NCI-H345 treated with DMSO at 0.1 percent for 48 hours (cell line): ENCODE results near the gene SLCO1B3.
"Not testable (repeated sequence)": the region's sequence is repeated elsewhere in the genome, so short reads cannot be mapped to it uniquely, and the experiment has no call there.

Experiments
- DNase-seq: peaks from one replicate; lab custom pipeline; 2025; ENCODE audit not compliant: unreplicated experiment; lab: John Stamatoyannopoulos, UW

Gene SLCO1B3, protein sequence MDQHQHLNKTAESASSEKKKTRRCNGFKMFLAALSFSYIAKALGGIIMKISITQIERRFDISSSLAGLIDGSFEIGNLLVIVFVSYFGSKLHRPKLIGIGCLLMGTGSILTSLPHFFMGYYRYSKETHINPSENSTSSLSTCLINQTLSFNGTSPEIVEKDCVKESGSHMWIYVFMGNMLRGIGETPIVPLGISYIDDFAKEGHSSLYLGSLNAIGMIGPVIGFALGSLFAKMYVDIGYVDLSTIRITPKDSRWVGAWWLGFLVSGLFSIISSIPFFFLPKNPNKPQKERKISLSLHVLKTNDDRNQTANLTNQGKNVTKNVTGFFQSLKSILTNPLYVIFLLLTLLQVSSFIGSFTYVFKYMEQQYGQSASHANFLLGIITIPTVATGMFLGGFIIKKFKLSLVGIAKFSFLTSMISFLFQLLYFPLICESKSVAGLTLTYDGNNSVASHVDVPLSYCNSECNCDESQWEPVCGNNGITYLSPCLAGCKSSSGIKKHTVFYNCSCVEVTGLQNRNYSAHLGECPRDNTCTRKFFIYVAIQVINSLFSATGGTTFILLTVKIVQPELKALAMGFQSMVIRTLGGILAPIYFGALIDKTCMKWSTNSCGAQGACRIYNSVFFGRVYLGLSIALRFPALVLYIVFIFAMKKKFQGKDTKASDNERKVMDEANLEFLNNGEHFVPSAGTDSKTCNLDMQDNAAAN

DNA sequence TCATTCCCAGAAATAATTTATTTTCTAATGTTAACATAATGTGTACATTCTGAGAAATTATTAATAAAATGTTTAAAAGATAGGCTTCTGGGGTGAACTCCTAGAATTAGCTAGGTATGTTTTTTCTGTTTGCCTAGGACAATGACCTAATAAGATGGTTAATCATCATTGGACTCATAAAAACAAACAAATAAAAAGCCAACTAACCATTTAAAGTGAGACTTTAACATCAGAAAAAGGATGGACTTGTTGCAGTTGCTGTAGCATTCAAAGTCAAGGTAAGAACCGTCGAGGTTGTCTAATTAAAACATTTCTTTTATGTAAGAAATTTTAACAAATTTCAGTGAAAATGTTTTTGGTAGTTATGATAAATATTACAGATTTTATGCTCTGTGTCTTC lies at the start of gene SLCO1B3:
Gene SLCO1B3 (plus strand): TSS at position 219 of the 400 bp plus-strand sequence. CDS start 5,034 bp downstream, outside the sequence.
- no peak for DNase-seq

DNA sequence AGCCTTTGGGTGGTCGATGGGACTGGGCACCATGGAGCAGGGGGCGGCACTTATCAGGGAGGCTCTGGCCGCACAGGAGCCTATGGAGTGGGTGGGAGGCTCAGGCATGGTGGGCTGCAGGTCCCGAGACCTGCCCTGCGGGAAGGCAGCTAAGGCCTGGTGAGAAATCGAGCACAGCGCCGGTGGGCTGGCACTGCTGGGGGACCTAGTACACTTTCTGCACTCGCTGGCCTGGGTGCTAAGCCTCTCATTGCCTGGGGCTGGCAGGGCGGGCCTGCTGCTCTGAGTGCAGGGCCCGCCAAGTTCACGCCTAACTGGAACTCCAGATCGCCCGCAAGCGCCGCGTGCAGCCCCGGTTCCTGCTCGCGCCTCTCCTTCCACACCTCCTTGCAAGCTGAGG lies 33.1 kb upstream of the SLCO1B3 start:
- DNase-seq, result no peak

DNA sequence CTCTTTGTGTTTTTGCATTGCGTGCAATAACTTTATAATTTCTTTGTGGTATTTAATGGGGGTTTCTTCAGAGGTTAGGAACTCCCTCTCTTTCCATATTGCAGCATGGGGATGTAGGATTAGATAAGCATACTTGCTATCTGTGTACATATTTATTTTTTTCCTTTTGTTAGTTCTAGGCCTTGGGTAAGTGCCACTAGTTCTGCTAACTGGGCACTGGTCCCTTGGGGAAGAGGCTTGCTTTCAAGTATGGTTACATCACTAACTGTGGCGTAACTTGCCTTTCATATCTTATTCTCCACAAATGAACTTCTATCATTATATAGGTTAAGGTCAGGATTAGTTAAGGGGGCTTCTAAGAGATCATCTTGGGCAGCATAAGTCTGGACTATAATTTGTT lies 31.5 kb upstream of the SLCO1B3 start:
- no peak for DNase-seq

DNA sequence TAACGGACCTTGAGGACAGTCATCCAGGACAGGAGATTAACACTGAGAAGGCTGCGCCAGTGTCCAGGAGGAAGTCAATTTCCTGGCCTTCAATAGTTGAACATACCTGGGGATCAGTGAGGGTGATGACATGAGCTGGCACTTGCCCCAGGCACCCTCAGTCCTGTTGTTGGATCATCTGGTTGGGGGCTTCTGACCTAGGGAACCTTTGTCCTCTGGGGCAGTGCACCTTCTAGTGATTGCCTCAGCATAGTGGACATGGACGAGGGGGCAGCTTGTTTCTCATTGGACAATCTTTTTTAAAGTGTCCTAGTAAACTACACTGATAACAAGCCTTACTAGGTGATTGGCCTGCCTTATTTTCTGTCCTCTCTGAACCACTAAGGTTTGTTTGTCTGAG lies 30.5 kb upstream of the SLCO1B3 start:
- not testable (repeated sequence) for DNase-seq

DNA sequence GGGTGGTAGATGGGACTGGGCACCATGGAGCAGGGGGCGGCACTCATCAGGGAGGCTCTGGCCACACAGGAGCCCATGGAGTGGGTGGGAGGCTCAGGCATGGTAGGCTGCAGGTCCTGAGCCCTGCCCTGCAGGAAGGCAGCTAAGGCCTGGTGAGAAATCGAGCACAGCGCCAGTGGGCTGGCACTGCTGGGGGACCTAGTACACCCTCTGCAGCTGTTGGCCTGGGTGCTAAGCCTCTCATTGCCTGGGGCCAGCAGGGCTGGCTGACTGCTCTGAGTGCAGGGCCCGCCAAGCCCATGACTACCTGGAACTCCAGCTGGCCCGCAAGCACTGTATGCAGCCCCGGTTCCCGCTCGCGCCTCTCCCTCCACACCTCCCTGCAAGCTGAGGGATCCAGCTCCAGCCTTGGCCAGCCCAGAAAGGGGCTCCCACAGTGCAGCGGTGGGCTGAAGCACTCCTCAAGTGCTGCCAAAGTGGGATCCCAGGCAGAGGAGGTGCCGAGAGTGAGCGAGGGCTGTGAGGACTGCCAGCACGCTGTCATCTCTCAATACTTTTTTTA lies 26.6 kb upstream of the SLCO1B3 start:
- not testable (repeated sequence) for DNase-seq

DNA sequence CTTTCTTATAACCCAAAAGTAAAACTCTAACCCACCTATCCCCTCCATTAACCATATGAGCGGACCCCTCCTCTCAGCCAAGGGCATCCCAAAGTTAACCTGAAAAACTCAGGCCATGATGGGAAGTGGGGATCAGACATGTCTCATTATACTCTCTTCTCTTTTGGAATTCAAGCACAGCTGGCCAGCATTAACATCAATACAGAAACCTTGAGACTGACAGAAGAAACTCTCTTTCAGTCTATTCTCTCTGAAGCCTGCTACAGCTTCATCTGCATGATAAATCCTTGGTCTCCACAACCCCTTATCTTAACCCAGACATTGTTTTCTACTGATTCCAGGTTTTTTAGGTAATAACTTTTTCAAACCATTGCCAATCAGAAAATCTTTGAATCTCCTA lies 17.5 kb upstream of the SLCO1B3 start:
- DNase-seq, result no peak

DNA sequence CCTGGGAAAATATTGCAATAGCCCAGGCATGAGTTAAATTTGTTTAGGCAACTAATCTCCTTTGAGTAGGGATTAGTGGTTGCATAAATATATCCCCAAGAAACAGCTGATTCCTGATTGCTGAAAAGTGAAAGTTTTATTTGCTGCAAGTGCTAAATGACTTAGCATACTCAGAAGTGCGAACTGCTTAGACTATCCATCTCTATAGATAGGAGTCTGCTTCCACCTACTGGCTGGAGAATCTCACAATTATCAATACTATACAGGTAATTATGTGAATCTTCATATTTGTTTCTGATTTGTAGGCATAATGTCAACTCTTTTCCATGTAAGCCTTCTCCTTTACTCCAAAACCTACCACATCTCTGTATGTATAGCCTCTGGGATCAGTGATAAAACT lies 12.0 kb upstream of the SLCO1B3 start:
- DNase-seq, result peak; percentile 11

DNA sequence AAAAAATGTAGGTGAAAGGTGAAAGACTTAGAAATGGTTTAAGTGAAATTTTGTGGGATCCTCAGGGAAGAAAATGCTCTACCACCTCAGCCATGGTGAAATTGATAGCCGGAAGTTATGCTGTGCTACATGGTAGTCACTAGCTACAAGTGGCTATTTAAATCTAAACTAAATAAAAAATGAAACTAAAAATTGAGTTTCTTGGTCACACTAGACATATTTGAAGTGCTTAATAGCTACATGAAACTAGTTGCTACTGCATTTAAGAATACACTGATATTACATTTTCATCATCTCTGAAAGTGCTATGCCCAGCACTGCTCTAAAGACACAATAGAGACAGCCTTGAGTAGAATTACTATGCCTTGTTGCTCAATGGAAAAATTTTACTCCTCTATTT lies 10.3 kb upstream of the SLCO1B3 start:
- no peak for DNase-seq

DNA sequence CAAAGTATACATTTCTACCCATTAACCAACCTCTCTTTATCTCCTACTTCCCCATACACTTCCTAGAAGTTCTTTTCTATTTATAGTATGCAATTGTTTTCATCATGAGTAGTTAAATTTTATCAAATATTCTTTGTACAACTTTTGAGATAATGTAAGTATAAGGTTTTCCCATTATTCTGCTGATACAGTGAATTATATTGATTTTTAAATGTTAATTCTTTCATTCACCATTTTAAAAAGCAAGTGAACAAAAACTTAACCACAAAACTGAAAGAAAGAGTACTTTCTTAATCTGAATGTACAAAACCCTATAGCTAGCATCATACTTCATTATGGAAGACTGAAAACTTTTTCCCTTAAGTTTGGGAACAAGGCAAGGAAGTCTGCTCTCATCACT lies 9.5 kb upstream of the SLCO1B3 start:
- DNase-seq, result no peak

DNA sequence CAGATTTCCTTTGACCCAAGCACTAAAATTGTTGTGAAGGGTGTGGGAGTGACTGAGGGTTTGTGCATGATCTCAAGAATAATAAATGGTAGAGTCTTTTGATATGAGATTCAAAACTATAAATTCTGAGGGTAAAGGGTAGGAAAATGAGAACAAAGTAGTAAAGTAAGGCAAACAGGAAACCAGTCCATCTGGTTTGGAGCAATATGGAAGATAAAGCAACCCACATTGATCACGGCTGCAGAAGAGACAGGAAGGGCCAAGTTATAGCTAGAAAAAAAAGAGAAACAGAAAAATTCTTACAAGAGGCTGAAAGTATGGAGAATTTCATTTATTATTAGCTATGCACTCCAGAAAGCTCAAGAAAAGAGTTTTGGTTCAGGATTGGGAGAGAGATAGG lies 4.6 kb upstream of the SLCO1B3 start:
- no peak for DNase-seq

DNA sequence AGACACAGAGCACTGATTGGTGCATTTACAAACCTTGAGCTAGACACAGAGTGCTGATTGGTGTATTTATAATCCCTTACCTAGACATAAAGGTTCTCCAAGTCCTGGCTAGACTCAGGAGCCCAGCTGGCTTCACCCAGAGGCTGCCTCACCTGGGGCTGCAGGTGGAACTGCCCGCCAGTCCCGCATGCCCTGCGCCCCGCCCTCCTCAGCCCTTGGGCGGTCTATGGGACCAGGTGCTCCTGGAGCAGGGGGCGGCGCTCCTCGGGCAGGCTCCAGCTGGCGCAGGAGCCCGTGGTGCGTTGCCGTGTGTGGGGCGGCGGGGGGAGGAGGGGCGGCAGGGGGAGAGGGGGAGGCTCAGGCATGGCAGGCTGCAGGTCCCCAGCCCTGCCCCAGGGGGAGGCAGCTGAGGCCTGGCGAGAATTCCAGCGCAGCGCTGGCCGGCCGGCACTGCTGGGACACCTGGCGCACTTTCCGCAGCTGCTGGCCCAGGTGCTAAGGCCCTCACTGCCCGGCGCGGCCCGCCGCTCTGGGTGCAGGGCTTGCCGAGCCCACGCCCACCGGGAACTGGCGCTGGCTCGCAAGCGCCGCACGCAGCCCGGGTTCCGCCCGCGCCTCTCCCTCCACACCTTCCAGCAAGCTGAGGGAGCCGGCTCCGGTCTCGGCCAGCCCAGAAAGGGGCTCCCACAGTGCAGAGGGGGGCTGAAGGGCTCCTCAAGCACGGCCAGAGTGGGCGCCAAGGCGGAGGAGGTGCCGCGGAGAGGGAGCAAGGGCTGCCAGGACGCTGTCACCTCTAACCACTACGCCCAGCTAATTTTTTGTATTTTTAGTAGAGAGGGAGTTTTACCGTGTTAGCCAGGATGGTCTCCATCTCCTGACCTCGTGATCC lies 3.1 kb upstream of the SLCO1B3 start:
- no peak for DNase-seq

DNA sequence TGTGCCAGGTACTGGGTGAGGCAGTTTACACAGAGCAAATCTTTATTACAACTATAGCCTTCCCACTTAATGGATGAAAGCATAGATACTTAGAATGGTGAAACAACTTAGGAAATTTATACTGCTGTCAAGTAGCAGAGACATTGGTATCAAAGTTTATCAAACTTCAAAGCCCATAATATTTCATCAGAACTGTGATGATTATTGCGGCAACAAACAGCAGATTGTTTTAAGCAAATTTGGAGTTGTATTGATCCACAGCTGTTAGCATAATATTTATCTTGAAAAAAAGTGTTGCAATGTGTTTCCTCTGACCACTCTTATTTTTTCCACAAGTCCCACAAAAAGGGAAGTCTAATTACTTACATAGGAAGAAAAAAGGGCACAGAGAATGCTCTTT lies 2.0 kb upstream of the SLCO1B3 start:
- no peak for DNase-seq

DNA sequence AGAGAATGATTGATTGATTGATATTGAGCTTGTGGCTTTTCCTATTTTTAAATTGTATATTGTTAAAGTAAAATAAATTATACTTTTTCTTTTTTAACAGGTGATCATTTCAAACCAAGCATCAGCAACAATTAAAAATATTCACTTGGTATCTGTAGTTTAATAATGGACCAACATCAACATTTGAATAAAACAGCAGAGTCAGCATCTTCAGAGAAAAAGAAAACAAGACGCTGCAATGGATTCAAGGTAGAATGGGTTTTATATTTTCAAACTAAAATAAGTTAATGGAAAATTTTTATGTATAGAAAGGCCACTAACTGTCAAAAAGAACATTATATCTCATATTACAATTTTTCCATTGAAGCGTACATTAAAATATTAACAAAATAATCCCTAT lies 5.1 kb downstream of the SLCO1B3 start:
- no peak for DNase-seq

DNA sequence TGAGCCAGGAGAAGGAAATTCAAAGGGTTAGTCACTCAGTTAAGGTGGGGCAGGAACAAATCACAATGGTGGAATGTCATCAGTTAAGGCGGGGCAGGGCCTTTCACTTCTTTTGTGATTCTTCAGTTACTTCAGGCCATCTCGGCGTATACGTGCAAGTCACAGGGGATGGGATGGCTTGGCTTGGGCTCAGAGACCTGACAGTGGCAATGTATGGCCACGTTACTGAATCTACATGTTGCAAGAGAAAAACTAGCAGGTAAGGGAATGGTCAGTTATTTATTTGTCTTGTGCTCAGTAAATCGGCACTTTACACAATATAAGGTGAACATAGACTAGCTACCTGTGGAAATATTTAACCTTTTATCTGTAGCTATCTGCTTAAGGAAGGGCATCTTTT lies 11.9 kb downstream of the SLCO1B3 start:
- DNase-seq, result no peak

DNA sequence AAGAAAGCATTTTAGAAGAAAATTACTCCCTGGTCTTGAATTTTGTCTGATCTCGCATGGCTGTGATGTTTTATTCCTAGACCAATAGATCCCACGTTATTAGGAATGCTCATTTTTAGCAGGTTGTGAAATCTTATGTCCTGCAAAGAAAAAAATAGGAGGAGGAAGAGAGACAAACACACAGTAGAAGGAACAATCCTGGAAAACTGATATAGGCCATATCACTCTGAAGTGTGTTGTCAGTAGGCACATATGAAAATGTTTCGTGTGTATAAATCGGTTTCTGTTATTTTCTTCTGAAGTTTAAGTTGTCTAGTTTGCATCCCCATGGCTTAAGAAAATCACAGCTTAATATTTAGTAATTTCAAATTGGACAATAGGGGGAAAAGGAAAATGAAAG lies 12.4 kb downstream of the SLCO1B3 start:
- no peak for DNase-seq

DNA sequence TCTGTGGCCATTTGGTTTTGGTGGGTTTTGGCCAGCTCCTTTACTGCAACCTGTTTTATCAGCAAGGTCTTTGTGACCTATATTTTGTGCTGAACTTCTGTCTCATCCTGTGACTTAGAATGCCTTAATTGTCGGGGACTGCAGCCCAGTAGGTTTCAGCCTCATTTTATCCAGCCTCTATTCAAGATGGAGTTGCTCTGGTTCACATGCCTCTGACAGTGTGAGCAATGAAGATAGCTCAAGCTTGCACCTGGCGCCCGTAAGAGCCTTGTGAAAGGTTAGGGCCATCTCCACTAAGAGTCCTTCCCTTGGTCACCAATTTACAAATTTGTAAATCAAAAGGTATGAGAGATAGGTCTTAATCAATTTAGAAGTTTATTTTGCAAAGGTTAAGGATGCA lies 19.4 kb downstream of the SLCO1B3 start:
- DNase-seq, result no peak

DNA sequence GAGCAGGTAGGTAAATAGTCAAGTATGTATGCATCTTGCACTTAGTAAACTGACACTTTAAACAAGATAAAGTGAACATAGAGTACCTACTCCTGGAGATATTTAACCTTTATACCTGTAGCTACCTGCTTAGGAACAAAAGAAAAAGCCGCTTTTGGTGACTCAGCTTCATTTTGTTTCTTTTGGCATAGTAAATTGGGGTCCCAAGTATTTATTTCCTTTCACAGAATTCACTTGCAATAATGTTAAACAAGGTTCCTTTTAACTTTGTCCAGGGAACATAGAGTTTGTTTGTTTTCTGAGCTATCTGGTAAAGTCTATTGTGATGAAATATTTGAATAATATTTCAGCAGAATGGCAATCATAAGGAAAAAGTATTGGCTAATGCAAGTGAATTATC lies 20.0 kb downstream of the SLCO1B3 start:
- no peak for DNase-seq

DNA sequence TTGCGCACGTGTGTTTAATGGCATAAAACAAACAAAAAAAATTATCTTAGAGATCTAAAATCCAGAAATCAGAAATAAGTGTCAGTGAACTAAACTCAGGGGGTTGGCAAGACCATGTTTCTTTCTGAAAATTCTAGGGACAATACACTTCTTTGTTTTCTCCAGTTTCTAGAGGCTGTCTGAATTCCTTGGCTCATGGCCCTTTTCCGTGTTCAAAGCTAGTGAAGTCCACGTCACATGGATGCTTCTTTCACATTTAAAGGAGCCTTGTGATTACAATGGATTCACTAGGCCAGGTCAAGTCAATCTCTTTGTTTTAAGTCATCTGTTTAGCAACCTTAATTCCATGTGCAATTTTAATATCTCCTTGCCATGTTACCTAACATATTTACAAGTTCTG lies 22.4 kb downstream of the SLCO1B3 start:
- no peak for DNase-seq

DNA sequence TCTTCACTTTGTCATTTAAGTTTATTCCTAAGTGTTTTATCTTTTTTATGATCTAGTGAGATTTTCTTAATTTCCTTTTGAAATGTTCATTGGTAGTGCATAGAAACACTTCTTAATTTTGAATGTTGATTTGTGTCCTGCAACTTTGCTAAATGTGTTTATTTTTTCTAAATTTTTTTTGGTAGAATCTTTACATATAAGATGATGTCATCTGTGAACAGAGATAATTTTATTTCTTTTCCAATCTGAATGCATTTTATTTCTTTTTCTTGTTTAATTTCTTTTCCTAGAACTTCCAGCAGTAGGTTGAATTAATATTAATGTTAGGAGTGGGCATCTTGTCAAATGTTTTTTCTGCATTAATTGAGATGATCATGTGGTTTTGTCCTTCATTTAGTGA lies 42.1 kb downstream of the SLCO1B3 start:
- no peak for DNase-seq

DNA sequence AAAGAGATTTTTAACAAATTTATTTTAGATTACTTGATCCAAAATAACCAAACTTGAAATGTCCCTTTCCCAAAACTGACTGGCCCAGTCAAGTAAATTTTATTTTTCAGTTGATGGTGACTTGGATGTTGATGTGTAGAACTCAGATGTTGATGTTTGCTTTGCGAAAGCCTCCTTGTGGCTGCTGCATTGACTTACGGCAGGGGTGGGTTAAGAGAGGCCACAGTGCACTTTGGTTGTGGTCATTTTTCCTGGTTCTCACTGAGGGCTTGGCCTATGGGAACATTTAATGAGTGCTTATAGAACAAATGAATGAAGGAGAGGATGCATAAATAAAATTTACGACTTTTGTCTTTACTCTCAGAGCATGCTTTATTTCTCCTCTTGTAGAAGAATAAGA lies 52.6 kb downstream of the SLCO1B3 start:
- no peak for DNase-seq

DNA sequence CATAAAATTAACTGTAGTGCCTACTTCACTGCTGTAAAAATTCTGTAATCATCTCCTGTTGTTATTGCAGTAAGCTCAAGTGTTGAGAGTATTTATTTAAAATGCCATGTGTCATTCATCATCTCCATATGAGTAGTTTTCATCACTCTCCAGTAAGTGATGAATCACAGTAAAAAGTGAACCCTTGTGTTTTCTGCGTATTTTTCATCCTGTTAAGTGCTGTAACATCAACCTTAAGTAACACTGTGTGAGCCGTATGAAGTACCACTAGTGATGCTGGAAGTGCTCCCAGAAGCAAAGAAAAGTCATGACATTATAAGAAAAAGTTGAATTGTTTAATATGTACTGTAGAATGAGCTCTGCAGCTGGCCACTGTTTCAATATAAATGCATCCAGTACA lies 55.4 kb downstream of the SLCO1B3 start:
- no peak for DNase-seq
